Trophoblast cell (in vitro differentiated cells and primary cell): ENCODE measurements around the gene KRT40.
"Not testable (repeated sequence)": the region's sequence is repeated elsewhere in the genome, so short reads cannot be mapped to it uniquely, and the experiment has no call there.

ENCODE experiments used
- DNase-seq, 2 donors: peaks; one replicate each; pipeline ENCODE4 v3.0.0-alpha.2; 2016
- H2AFZ ChIP-seq: 2 replicates; pipeline ENCODE4 v1.6.1; 2013; ENCODE audit warnings: low read length, moderate library complexity, mild to moderate bottlenecking; ENCODE audit not compliant: insufficient read depth, poor library complexity
- H2AK5ac ChIP-seq: 2 replicates; pipeline ENCODE4 v1.6.1; 2013; ENCODE audit warnings: mild to moderate bottlenecking, low read length
- H2BK120ac ChIP-seq: 2 replicates; pipeline ENCODE4 v1.6.1; 2013; ENCODE audit warnings: low read length, mild to moderate bottlenecking, moderate library complexity; ENCODE audit not compliant: insufficient read depth, poor library complexity
- H2BK12ac ChIP-seq: 2 replicates; pipeline ENCODE4 v1.6.1; 2013; ENCODE audit warnings: mild to moderate bottlenecking, low read length, moderate library complexity
- H2BK5ac ChIP-seq: 2 replicates; pipeline ENCODE4 v1.6.1; 2013; ENCODE audit warnings: low read length, low read depth, moderate library complexity, mild to moderate bottlenecking; ENCODE audit not compliant: poor library complexity
- H3K14ac ChIP-seq: 2 replicates; pipeline ENCODE4 v1.6.1; 2013; ENCODE audit warnings: mild to moderate bottlenecking, low read length
- H3K18ac ChIP-seq: 2 replicates; pipeline ENCODE4 v1.6.1; 2013; ENCODE audit warnings: mild to moderate bottlenecking, low read length
- H3K23ac ChIP-seq: 2 replicates; pipeline ENCODE4 v1.6.1; 2013; ENCODE audit warnings: low read length
- H3K27ac ChIP-seq: 2 replicates; pipeline ENCODE4 v1.5.1; 2013; ENCODE audit warnings: low read depth, mild to moderate bottlenecking, inconsistent platforms, low read length, moderate library complexity
- H3K27me3 ChIP-seq: 2 replicates; pipeline ENCODE4 v1.6.1; 2013; ENCODE audit warnings: inconsistent platforms, mild to moderate bottlenecking, low read length, moderate library complexity; ENCODE audit not compliant: insufficient read depth
- H3K36me3 ChIP-seq, 2 experiments: 1 replicate in 1 of 2; 2 replicates in 1 of 2; pipeline ENCODE4 v1.6.1; 2013; ENCODE audit warnings: low read length in 2 of 2, mild to moderate bottlenecking in 2 of 2, moderate library complexity in 1 of 2; ENCODE audit not compliant: insufficient read depth in 2 of 2, control insufficient read depth in 1 of 2
- H3K4ac ChIP-seq: 2 replicates; pipeline ENCODE4 v1.6.1; 2013; ENCODE audit warnings: low read depth, mild to moderate bottlenecking, low read length, moderate library complexity
- H3K4me1 ChIP-seq, 2 experiments: 1 replicate in 1 of 2; 2 replicates in 1 of 2; pipeline ENCODE4 v1.6.1; 2013; ENCODE audit warnings: low read length in 2 of 2, mild to moderate bottlenecking in 2 of 2, moderate library complexity in 1 of 2; ENCODE audit not compliant: insufficient read depth in 2 of 2, control insufficient read depth in 1 of 2
- H3K4me2 ChIP-seq: 2 replicates; pipeline ENCODE4 v1.6.1; 2013; ENCODE audit warnings: inconsistent platforms, mild to moderate bottlenecking, low read length, moderate library complexity
- H3K4me3 ChIP-seq: 2 replicates; pipeline ENCODE4 v1.5.1; 2013; ENCODE audit warnings: mild to moderate bottlenecking, low read depth, low read length, inconsistent platforms
- H3K79me1 ChIP-seq: one replicate; pipeline ENCODE4 v1.6.1; 2013; ENCODE audit warnings: low read length
- H3K79me2 ChIP-seq: 2 replicates; pipeline ENCODE4 v1.6.1; 2013; ENCODE audit warnings: low read length, mild to moderate bottlenecking; ENCODE audit not compliant: control insufficient read depth, insufficient read depth, poor library complexity
- H3K9ac ChIP-seq: 2 replicates; pipeline ENCODE4 v1.6.1; 2013; ENCODE audit warnings: mild to moderate bottlenecking, low read length
- H3K9me3 ChIP-seq: 2 replicates; pipeline ENCODE4 v1.6.1; 2013; ENCODE audit warnings: low read depth, mild to moderate bottlenecking, control low read depth, inconsistent platforms, low read length; ENCODE audit not compliant: insufficient read depth
- H4K12ac ChIP-seq: 2 replicates; pipeline ENCODE4 v1.6.1; 2013; ENCODE audit warnings: low read depth, mild to moderate bottlenecking, low read length, moderate library complexity
- H4K8ac ChIP-seq: 2 replicates; pipeline ENCODE4 v1.6.1; 2013; ENCODE audit warnings: low read depth, mild to moderate bottlenecking, low read length, moderate library complexity
- H4K91ac ChIP-seq: one replicate; pipeline ENCODE4 v1.6.1; 2013; ENCODE audit warnings: low read depth, mild to moderate bottlenecking, low read length, moderate library complexity
- WGBS: extraction: QIAGEN DNeasy Blood & Tissue Kit; methylation state at CpG from one replicate; pipeline ENCODE4 v1.1.7; 2013; ENCODE audit warnings: missing lambda C conversion rate; ENCODE audit not compliant: insufficient read length, insufficient coverage; ENCODE audit errors: extremely low coverage; 5-methylcytosine and 5-hydroxymethylcytosine counted together

The KRT40 gene

GRCh38 chr17:40999563-40999962 lies 15.4 kb upstream of the KRT40 start, which contains the start of gene KRTAP3-2:
KRTAP3-2 (minus strand) TSS chr17:40999906; CDS start chr17:40999853, 53 bp downstream.
- not testable (repeated sequence) for H3K4ac ChIP-seq, H4K91ac ChIP-seq, DNase-seq, H3K79me2 ChIP-seq, H3K23ac ChIP-seq, H2BK120ac ChIP-seq, H3K18ac ChIP-seq, H3K9me3 ChIP-seq, H3K79me1 ChIP-seq, H4K8ac ChIP-seq, H3K4me1 ChIP-seq, H3K4me3 ChIP-seq, H2BK12ac ChIP-seq, H4K12ac ChIP-seq, H2BK5ac ChIP-seq, H3K36me3 ChIP-seq, H3K14ac ChIP-seq, H3K4me2 ChIP-seq, H3K9ac ChIP-seq, H3K27ac ChIP-seq, H3K27me3 ChIP-seq, H2AFZ ChIP-seq, H2AK5ac ChIP-seq
- WGBS = no CpG with 5 or more reads among the region's 6 CpGs

- Histone ChIP-seq H3K4me2 (no peak overlapping the region), H2BK120ac (no peak overlapping the region), H3K9me3 (no peaks in the 10 kb centered on the region)
Observed at GRCh38 chr17:40997361-40997760, 13.2 kb upstream of the KRT40 start.

GRCh38 chr17:40996829-40997228 lies 12.7 kb upstream of the KRT40 start:
- no peak overlapping the region for H3K14ac ChIP-seq
- no peaks in the 10 kb centered on the region for H3K79me2 ChIP-seq
- no peak overlapping the region for H3K4me3 ChIP-seq
- H3K4me1 ChIP-seq = no peaks in the 10 kb centered on the region
- no peak overlapping the region for H2BK5ac ChIP-seq
- H3K9ac ChIP-seq = no peak overlapping the region
- no peak overlapping the region for H3K23ac ChIP-seq
- H3K27ac ChIP-seq = no peak overlapping the region
- no peak overlapping the region for H4K12ac ChIP-seq
- no peak overlapping the region for H2BK12ac ChIP-seq
- no peaks in the 10 kb centered on the region for H3K9me3 ChIP-seq
- no peak overlapping the region for H4K91ac ChIP-seq
- no peak overlapping the region for H2AFZ ChIP-seq
- no peak overlapping the region for H4K8ac ChIP-seq
- H3K4ac ChIP-seq = no peak overlapping the region
- no peak overlapping the region for H3K18ac ChIP-seq
- DNase-seq = no peak
- no peak overlapping the region for H2BK120ac ChIP-seq
- no peaks in the 10 kb centered on the region for H3K36me3 ChIP-seq
- no peak overlapping the region for H2AK5ac ChIP-seq
- WGBS = no CpG with 5 or more reads among the region's 4 CpGs
- no peaks in the 10 kb centered on the region for H3K79me1 ChIP-seq
- H3K27me3 ChIP-seq = no peaks in the 10 kb centered on the region
- H3K4me2 ChIP-seq = no peak overlapping the region

More at GRCh38 chr17:40997361-40997760, 13.2 kb upstream of the KRT40 start:
- Histone ChIP-seq H2AFZ (no peak overlapping the region), H3K27ac (no peak overlapping the region), H2AK5ac (no peak overlapping the region), H3K4ac (no peak overlapping the region), H3K79me1 (no peaks in the 10 kb centered on the region), H4K12ac (no peak overlapping the region), H3K23ac (no peak overlapping the region), H2BK5ac (no peak overlapping the region), H3K79me2 (no peaks in the 10 kb centered on the region), H3K36me3 (no peaks in the 10 kb centered on the region), H3K18ac (no peak overlapping the region), H4K91ac (no peak overlapping the region), H4K8ac (no peak overlapping the region), H3K9ac (no peak overlapping the region), H3K14ac (no peak overlapping the region), H3K4me3 (no peak overlapping the region), H3K4me1 (no peaks in the 10 kb centered on the region), H3K27me3 (no peaks in the 10 kb centered on the region), H2BK12ac (no peak overlapping the region)
- no CpG with 5 or more reads among the region's 2 CpGs for WGBS
- DNase-seq = no peak

GRCh38 chr17:40995116-40995515 lies 11.0 kb upstream of the KRT40 start:
- H3K27me3 ChIP-seq = no peaks in the 10 kb centered on the region
- no peak overlapping the region for H2BK12ac ChIP-seq
- no peak overlapping the region for H3K14ac ChIP-seq
- no peaks in the 10 kb centered on the region for H3K79me1 ChIP-seq
- H2BK120ac ChIP-seq = no peak overlapping the region
- H3K9me3 ChIP-seq = no peaks in the 10 kb centered on the region
- no peak overlapping the region for H3K4me2 ChIP-seq
- no peaks in the 10 kb centered on the region for H3K79me2 ChIP-seq
- no peak overlapping the region for H3K9ac ChIP-seq
- no peak overlapping the region for H4K12ac ChIP-seq
- H2BK5ac ChIP-seq = no peak overlapping the region
- no peak overlapping the region for H3K4me3 ChIP-seq
- no peak overlapping the region for H2AFZ ChIP-seq
- no peak overlapping the region for H4K91ac ChIP-seq
- H3K4me1 ChIP-seq = no peaks in the 10 kb centered on the region
- no peak overlapping the region for H3K23ac ChIP-seq
- no peak for DNase-seq
- H3K4ac ChIP-seq = no peak overlapping the region
- H4K8ac ChIP-seq = no peak overlapping the region
- H2AK5ac ChIP-seq = no peak overlapping the region
- H3K18ac ChIP-seq = no peak overlapping the region
- WGBS = no CpG with 5 or more reads among the region's 1 CpG
- H3K27ac ChIP-seq = no peak overlapping the region
- no peaks in the 10 kb centered on the region for H3K36me3 ChIP-seq
